ENCODE results near the gene CDKAL1.
"Not testable (repeated sequence)": the region's sequence is repeated elsewhere in the genome, so short reads cannot be mapped to it uniquely, and the experiment has no call there.

CDKAL1 gene

GRCh38 chr6:21195301-21195700, 661.0 kb downstream of the CDKAL1 start:
- not testable (repeated sequence) for H3K27me3 ChIP-seq (ENCODE audit: control insufficient read depth in 1 of 2, insufficient read depth in 2 of 2, low read length in 2 of 2); H3K36me3 ChIP-seq (ENCODE audit: control insufficient read depth in 1 of 2, insufficient read depth in 2 of 2, low read length in 2 of 2); H3K27ac ChIP-seq (ENCODE audit: low read depth, low read length); H3K9me3 ChIP-seq (ENCODE audit: control insufficient read depth in 1 of 2, low read length in 2 of 2); H3K4me3 ChIP-seq (ENCODE audit: low read depth in 1 of 2, low read length in 2 of 2); H3K4me1 ChIP-seq (ENCODE audit: control insufficient read depth in 1 of 2, insufficient read depth in 2 of 2, low read length in 2 of 2); H3K9ac ChIP-seq (ENCODE audit: low read depth in 1 of 2, low read length in 2 of 2)

- Histone ChIP-seq H3K27me3 (ENCODE audit: control insufficient read depth in 1 of 2, insufficient read depth in 2 of 2, low read length in 2 of 2) (no peaks in the 10 kb centered on the region), H3K4me1 (ENCODE audit: control insufficient read depth in 1 of 2, insufficient read depth in 2 of 2, low read length in 2 of 2) (peaks cover 0 to 4% of the 10 kb centered on the region in 2 donors), H3K9me3 (ENCODE audit: control insufficient read depth in 1 of 2, low read length in 2 of 2) (no peaks in the 10 kb centered on the region), H3K36me3 (ENCODE audit: control insufficient read depth in 1 of 2, insufficient read depth in 2 of 2, low read length in 2 of 2) (peaks cover 0 to 3% of the 10 kb centered on the region in 2 donors), H3K9ac (ENCODE audit: low read depth in 1 of 2, low read length in 2 of 2) (no peak overlapping the region), H3K27ac (ENCODE audit: low read depth, low read length) (no peak overlapping the region), H3K4me3 (ENCODE audit: low read depth in 1 of 2, low read length in 2 of 2) (no peak overlapping the region)
These were observed 663.9 kb downstream of the CDKAL1 start for GRCh38 chr6:21198032-21198640.

DNA sequence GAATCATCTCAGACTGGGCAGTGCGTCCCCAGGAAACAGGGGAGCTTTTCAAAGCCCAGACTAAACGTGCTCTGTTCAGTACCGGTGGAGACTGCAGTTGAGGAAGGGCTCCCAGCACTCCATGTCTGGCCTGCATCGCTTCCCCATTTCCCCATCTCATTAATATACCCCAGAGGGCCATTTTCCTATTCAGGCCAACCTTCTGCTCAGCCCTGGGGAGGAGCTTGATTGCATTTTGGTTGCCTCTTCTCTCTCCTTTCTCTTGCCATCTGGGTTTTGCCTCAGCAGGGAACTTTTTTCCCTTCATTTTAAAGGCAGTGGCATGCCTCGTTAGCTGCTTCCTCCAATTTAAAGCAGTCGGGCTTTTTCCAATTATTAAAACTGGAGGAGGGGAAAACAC, 665.0 kb downstream of the CDKAL1 start:
- H3K36me3 ChIP-seq (ENCODE audit: control insufficient read depth in 1 of 2, insufficient read depth in 2 of 2, low read length in 2 of 2): peaks cover 0 to 3% of the 10 kb centered on the region in 2 donors
- peaks cover 0 to 4% of the 10 kb centered on the region in 2 donors for H3K4me1 ChIP-seq (ENCODE audit: control insufficient read depth in 1 of 2, insufficient read depth in 2 of 2, low read length in 2 of 2)
- no peaks in the 10 kb centered on the region for H3K9me3 ChIP-seq (ENCODE audit: control insufficient read depth in 1 of 2, low read length in 2 of 2)
- H3K27me3 ChIP-seq (ENCODE audit: control insufficient read depth in 1 of 2, insufficient read depth in 2 of 2, low read length in 2 of 2): no peaks in the 10 kb centered on the region
- H3K9ac ChIP-seq (ENCODE audit: low read depth in 1 of 2, low read length in 2 of 2): no peak overlapping the region
- no peak overlapping the region for H3K27ac ChIP-seq (ENCODE audit: low read depth, low read length)
- H3K4me3 ChIP-seq (ENCODE audit: low read depth in 1 of 2, low read length in 2 of 2): no peak overlapping the region

- H3K27me3 ChIP-seq (ENCODE audit: control insufficient read depth in 1 of 2, insufficient read depth in 2 of 2, low read length in 2 of 2): no peaks in the 10 kb centered on the region
- no peak overlapping the region for H3K4me3 ChIP-seq (ENCODE audit: low read depth in 1 of 2, low read length in 2 of 2)
- H3K9me3 ChIP-seq (ENCODE audit: control insufficient read depth in 1 of 2, low read length in 2 of 2): no peaks in the 10 kb centered on the region
- no peak overlapping the region for H3K27ac ChIP-seq (ENCODE audit: low read depth, low read length)
- H3K4me1 ChIP-seq (ENCODE audit: control insufficient read depth in 1 of 2, insufficient read depth in 2 of 2, low read length in 2 of 2): peaks cover 0 to 4% of the 10 kb centered on the region in 2 donors
- H3K9ac ChIP-seq (ENCODE audit: low read depth in 1 of 2, low read length in 2 of 2): no peak overlapping the region
- peaks cover 0 to 3% of the 10 kb centered on the region in 2 donors for H3K36me3 ChIP-seq (ENCODE audit: control insufficient read depth in 1 of 2, insufficient read depth in 2 of 2, low read length in 2 of 2)
These were observed 666.0 kb downstream of the CDKAL1 start for GRCh38 chr6:21200134-21200870.

DNA sequence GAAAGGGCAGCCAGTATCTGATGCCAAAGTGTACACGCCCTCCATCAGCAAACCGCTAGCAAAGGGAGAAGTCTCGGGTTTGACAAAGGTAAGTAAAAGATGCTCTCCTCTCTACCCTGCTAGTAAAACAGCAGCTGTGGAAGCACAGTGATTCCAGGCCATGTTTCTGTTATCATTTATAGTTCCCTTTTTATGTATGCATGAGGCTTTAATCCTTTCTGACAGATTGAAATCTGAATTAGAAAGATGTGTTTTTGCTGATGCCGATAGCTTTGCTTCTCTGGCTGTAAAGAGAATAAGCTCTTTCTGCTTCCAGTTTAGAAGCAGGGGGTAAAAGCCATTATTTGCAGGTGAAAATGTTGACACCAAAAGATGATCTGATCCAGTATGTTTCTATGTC, 666.9 kb downstream of the CDKAL1 start:
- H3K36me3 ChIP-seq (ENCODE audit: control insufficient read depth in 1 of 2, insufficient read depth in 2 of 2, low read length in 2 of 2): peaks cover 0 to 3% of the 10 kb centered on the region in 2 donors
- peaks cover 0 to 4% of the 10 kb centered on the region in 2 donors for H3K4me1 ChIP-seq (ENCODE audit: control insufficient read depth in 1 of 2, insufficient read depth in 2 of 2, low read length in 2 of 2)
- H3K9ac ChIP-seq (ENCODE audit: low read depth in 1 of 2, low read length in 2 of 2): no peak overlapping the region
- no peaks in the 10 kb centered on the region for H3K9me3 ChIP-seq (ENCODE audit: control insufficient read depth in 1 of 2, low read length in 2 of 2)
- no peak overlapping the region for H3K27ac ChIP-seq (ENCODE audit: low read depth, low read length)
- H3K27me3 ChIP-seq (ENCODE audit: control insufficient read depth in 1 of 2, insufficient read depth in 2 of 2, low read length in 2 of 2): no peaks in the 10 kb centered on the region
- no peak overlapping the region for H3K4me3 ChIP-seq (ENCODE audit: low read depth in 1 of 2, low read length in 2 of 2)

DNA sequence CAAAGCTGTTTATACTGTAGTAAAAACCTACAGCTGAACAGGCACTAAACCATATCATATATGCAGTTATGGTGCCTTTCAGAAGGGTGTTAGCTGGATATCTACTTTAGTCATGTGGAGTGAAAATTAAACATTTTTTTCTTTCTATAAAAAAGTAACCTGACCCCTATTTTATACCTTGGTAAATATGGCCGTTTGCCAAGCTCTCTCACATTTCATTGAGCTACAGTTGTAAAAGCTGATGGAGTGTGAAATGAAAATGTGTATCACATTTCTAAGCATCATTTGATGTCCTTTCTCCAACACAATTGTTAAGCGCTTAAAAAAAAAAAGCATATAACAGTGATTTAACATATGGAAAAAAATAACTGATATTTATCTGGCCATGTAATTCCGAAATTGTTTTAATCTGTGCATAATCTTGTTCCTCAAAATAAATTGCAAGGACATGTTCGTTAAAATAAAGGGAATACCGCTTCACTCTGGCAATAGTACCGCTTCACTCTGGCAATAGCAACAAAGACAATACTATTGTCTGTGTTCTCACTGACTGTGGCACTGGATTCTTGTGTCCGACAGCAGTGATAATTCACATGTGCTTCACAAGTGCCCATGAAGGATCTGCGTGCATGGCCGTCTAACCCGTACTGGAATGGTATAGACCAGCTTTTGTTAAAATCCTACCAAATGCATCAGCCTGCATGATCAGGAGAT, 667.5 kb downstream of the CDKAL1 start:
- Histone ChIP-seq H3K9ac (ENCODE audit: low read depth in 1 of 2, low read length in 2 of 2) (no peak overlapping the region), H3K27ac (ENCODE audit: low read depth, low read length) (no peak overlapping the region), H3K27me3 (ENCODE audit: control insufficient read depth in 1 of 2, insufficient read depth in 2 of 2, low read length in 2 of 2) (no peaks in the 10 kb centered on the region), H3K4me3 (ENCODE audit: low read depth in 1 of 2, low read length in 2 of 2) (no peak overlapping the region), H3K4me1 (ENCODE audit: control insufficient read depth in 1 of 2, insufficient read depth in 2 of 2, low read length in 2 of 2) (peaks cover 0 to 4% of the 10 kb centered on the region in 2 donors), H3K36me3 (ENCODE audit: control insufficient read depth in 1 of 2, insufficient read depth in 2 of 2, low read length in 2 of 2) (peaks cover 0 to 3% of the 10 kb centered on the region in 2 donors), H3K9me3 (ENCODE audit: control insufficient read depth in 1 of 2, low read length in 2 of 2) (no peaks in the 10 kb centered on the region)

DNA sequence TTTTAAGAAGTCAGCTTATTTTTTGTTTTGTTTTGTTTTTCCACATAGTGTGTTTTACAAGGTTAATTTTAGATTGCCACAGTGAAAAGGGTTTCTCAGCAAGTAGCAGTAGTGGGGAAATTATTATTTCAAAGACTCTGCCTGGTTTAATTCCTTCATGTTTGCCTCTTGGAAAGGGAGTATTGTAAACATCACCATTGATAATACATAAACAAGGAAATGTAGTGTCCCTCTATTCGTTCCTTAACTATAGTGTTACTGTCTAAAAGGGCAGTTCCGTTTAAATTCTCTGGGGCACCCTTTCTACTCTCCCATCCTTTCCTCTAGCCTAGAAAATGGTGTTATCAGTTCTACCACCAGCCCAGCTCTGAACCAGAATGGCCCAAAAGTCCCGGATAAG, 668.3 kb downstream of the CDKAL1 start:
- H3K9me3 ChIP-seq (ENCODE audit: control insufficient read depth in 1 of 2, low read length in 2 of 2): no peaks in the 10 kb centered on the region
- H3K9ac ChIP-seq (ENCODE audit: low read depth in 1 of 2, low read length in 2 of 2): no peak overlapping the region
- peaks cover 0 to 4% of the 10 kb centered on the region in 2 donors for H3K4me1 ChIP-seq (ENCODE audit: control insufficient read depth in 1 of 2, insufficient read depth in 2 of 2, low read length in 2 of 2)
- H3K4me3 ChIP-seq (ENCODE audit: low read depth in 1 of 2, low read length in 2 of 2): no peak overlapping the region
- H3K27ac ChIP-seq (ENCODE audit: low read depth, low read length): no peak overlapping the region
- H3K36me3 ChIP-seq (ENCODE audit: control insufficient read depth in 1 of 2, insufficient read depth in 2 of 2, low read length in 2 of 2): peaks cover 0 to 3% of the 10 kb centered on the region in 2 donors
- no peaks in the 10 kb centered on the region for H3K27me3 ChIP-seq (ENCODE audit: control insufficient read depth in 1 of 2, insufficient read depth in 2 of 2, low read length in 2 of 2)

DNA sequence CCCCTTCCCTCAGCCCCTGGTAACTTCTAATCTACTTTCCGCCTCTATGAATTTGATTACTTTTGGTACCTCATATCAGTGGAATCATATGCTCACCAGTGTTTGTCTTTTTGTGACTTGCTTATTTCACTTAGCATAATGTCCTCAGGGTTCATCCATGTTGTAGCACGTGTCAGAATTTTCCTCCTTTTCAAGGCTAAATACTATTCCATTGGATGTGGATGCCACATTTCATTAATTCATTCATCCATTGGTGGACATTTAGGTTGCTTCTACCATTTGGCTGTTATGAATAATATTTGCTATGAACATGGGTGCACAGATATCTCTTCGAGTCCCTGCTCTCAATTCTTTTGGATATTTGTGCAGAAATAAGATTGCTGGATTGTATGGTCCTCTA, 670.7 kb downstream of the CDKAL1 start:
- H3K27ac ChIP-seq (ENCODE audit: low read depth, low read length): no peak overlapping the region
- H3K27me3 ChIP-seq (ENCODE audit: control insufficient read depth in 1 of 2, insufficient read depth in 2 of 2, low read length in 2 of 2): no peaks in the 10 kb centered on the region
- H3K36me3 ChIP-seq (ENCODE audit: control insufficient read depth in 1 of 2, insufficient read depth in 2 of 2, low read length in 2 of 2): peaks cover 0 to 9% of the 10 kb centered on the region in 2 donors
- H3K4me3 ChIP-seq (ENCODE audit: low read depth in 1 of 2, low read length in 2 of 2): no peak overlapping the region
- no peak overlapping the region for H3K9ac ChIP-seq (ENCODE audit: low read depth in 1 of 2, low read length in 2 of 2)
- H3K4me1 ChIP-seq (ENCODE audit: control insufficient read depth in 1 of 2, insufficient read depth in 2 of 2, low read length in 2 of 2): peaks cover 0 to 4% of the 10 kb centered on the region in 2 donors
- H3K9me3 ChIP-seq (ENCODE audit: control insufficient read depth in 1 of 2, low read length in 2 of 2): no peaks in the 10 kb centered on the region

GRCh38 chr6:21208081-21208795, 674.0 kb downstream of the CDKAL1 start:
- H3K9ac ChIP-seq (ENCODE audit: low read depth in 1 of 2, low read length in 2 of 2): no peak overlapping the region
- H3K27ac ChIP-seq (ENCODE audit: low read depth, low read length): no peak overlapping the region
- H3K9me3 ChIP-seq (ENCODE audit: control insufficient read depth in 1 of 2, low read length in 2 of 2): no peaks in the 10 kb centered on the region
- H3K36me3 ChIP-seq (ENCODE audit: control insufficient read depth in 1 of 2, insufficient read depth in 2 of 2, low read length in 2 of 2): peaks cover 4 to 9% of the 10 kb centered on the region in 2 donors
- no peak overlapping the region for H3K4me3 ChIP-seq (ENCODE audit: low read depth in 1 of 2, low read length in 2 of 2)
- H3K4me1 ChIP-seq (ENCODE audit: control insufficient read depth in 1 of 2, insufficient read depth in 2 of 2, low read length in 2 of 2): no peaks in the 10 kb centered on the region
- no peaks in the 10 kb centered on the region for H3K27me3 ChIP-seq (ENCODE audit: control insufficient read depth in 1 of 2, insufficient read depth in 2 of 2, low read length in 2 of 2)

DNA sequence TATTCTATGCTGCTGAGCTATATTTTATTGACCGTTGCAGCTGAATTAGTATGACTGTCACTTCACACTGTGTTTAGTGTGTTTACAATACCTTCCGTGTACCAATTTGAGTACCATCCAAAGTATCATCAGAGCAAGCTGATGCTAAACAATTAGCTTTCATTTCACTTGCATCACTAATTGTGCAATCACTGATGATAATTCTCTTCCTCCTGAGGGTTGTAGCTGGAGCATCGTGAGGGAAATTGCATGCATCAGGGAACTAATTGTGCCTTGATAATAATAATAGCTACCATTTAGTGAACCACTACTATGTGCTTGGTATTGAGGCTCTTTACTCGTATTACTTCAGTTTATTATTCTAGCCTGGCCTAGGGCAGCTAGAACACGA, 674.5 kb downstream of the CDKAL1 start:
- Histone ChIP-seq H3K27me3 (ENCODE audit: control insufficient read depth in 1 of 2, insufficient read depth in 2 of 2, low read length in 2 of 2) (no peaks in the 10 kb centered on the region), H3K4me3 (ENCODE audit: low read depth in 1 of 2, low read length in 2 of 2) (no peak overlapping the region), H3K27ac (ENCODE audit: low read depth, low read length) (no peak overlapping the region), H3K4me1 (ENCODE audit: control insufficient read depth in 1 of 2, insufficient read depth in 2 of 2, low read length in 2 of 2) (no peaks in the 10 kb centered on the region), H3K9me3 (ENCODE audit: control insufficient read depth in 1 of 2, low read length in 2 of 2) (no peaks in the 10 kb centered on the region), H3K36me3 (ENCODE audit: control insufficient read depth in 1 of 2, insufficient read depth in 2 of 2, low read length in 2 of 2) (peaks cover 4 to 9% of the 10 kb centered on the region in 2 donors), H3K9ac (ENCODE audit: low read depth in 1 of 2, low read length in 2 of 2) (no peak overlapping the region)
